Panc1 (cell line): Measurements from ENCODE around the gene FIS1. TPM values are rescaled to one million over a fixed set of nuclear protein-coding genes. Genes with fewer than 3 reads are reported as not detected.

Experiments used
- ATAC-seq: fragments of 200-7000 bp; cut with Tn5 transposase; 2 replicates; pipeline ENCODE4 v1.9.1; 2020; ENCODE audit warnings: mild to moderate bottlenecking, moderate library complexity
- BruUV-seq: library from RNA; stranded (reverse); fragments of 400-500 nt; replicated peaks from 2 replicates; lab custom pipeline; 2021; lab: Mats Ljungman, UMichigan
- CTCF ChIA-PET: fragments of 300-600 bp; sonication (Branson Sonifier 250); formaldehyde crosslinking; loops from one replicate; lab custom pipeline; 2022; ENCODE audit warnings: antibody characterized with exemption; lab: Charles Lee
- POLR2A ChIA-PET: fragments of 300-600 bp; sonication (Branson Sonifier 250); formaldehyde crosslinking; loops from one replicate; lab custom pipeline; 2022; ENCODE audit warnings: antibody characterized with exemption; lab: Charles Lee
- DNase-seq: peaks from one replicate; pipeline ENCODE4 v3.0.0-alpha.2; 2010; ENCODE audit warnings: low read depth, low spot score
- H3K27ac ChIP-seq: 2 replicates; pipeline ENCODE4 v1.5.1; 2011; ENCODE audit warnings: mild to moderate bottlenecking, low read length, inconsistent platforms
- H3K27me3 ChIP-seq: fragments of 200-500 bp; sonication (Bioruptor generic); 2 replicates; pipeline ENCODE4 v1.6.0; 2014; ENCODE audit warnings: low read length, inconsistent platforms; ENCODE audit not compliant: control insufficient read depth, insufficient read depth
- H3K36me3 ChIP-seq: fragments of 200-500 bp; sonication (Bioruptor generic); 2 replicates; pipeline ENCODE4 v1.5.1; 2014; ENCODE audit warnings: inconsistent platforms, mild to moderate bottlenecking, low read length, moderate library complexity; ENCODE audit not compliant: control insufficient read depth, insufficient read depth
- H3K4me1 ChIP-seq: 2 replicates; pipeline ENCODE4 v1.5.1; 2011; ENCODE audit warnings: inconsistent platforms, mild to moderate bottlenecking, low read length, moderate library complexity; ENCODE audit not compliant: control insufficient read depth, insufficient read depth
- H3K4me3 ChIP-seq, 2 experiments: 2 replicates each; pipeline ENCODE4 v1.5.1; 2011 to 2012; ENCODE audit warnings: low read depth in 2 of 2, low read length in 2 of 2, mild to moderate bottlenecking in 2 of 2, inconsistent platforms in 1 of 2, moderate library complexity in 1 of 2
- H3K9me3 ChIP-seq: fragments of 200-500 bp; sonication (Bioruptor generic); 2 replicates; pipeline ENCODE4 v1.5.1; 2014; ENCODE audit warnings: low read depth, mild to moderate bottlenecking, inconsistent platforms, low read length, moderate library complexity; ENCODE audit not compliant: control insufficient read depth, insufficient read depth
- POLR2AphosphoS5 ChIP-seq: IDR thresholded peaks from 2 replicates; pipeline ENCODE4 v1.6.1; 2012; ENCODE audit warnings: mild to moderate bottlenecking, low read depth, low read length, moderate library complexity
- SIN3A ChIP-seq: IDR thresholded peaks from 2 replicates; pipeline ENCODE4 v1.6.1; 2012; ENCODE audit warnings: low read depth, mild to moderate bottlenecking, low read length, moderate library complexity, borderline replicate concordance; ENCODE audit not compliant: insufficient read depth
- TCF7L2 ChIP-seq: IDR thresholded peaks from 2 replicates; pipeline ENCODE4 v1.6.1; 2011; ENCODE audit warnings: mild to moderate bottlenecking, low read depth, low read length, inconsistent platforms
- in situ Hi-C: cut with HindIII; loops from 2 replicates; pipeline ENCODE4 v1.10.0; 2016; ENCODE audit warnings: low sequenced_read_pairs, low pct_unique_long_range_greater_than_20kb
- intact Hi-C: fragments of 100-400 bp; cut with micrococcal nuclease; formaldehyde crosslinking; loops from one replicate; pipeline ENCODE4 v1.10.0; 2022; ENCODE audit not compliant: unreplicated experiment
- total RNA-seq: library from RNA; stranded (reverse); gene quantifications from one replicate; pipeline ENCODE4 v1.2.1, GENCODE V29; 2021; ENCODE audit not compliant: unreplicated experiment
- TF ChIP-seq, protein P1 (sequence below), 2 experiments: IDR thresholded peaks; 2 replicates each; pipeline ENCODE4 v1.6.1; 2011 to 2012; ENCODE audit warnings: low read depth in 2 of 2, control low read depth in 1 of 2, low read length in 1 of 2, mild to moderate bottlenecking in 1 of 2, moderate library complexity in 1 of 2; ENCODE audit not compliant: insufficient read depth in 1 of 2
- TF ChIP-seq, protein P2 (sequence below): fragments of 450-650 bp; IDR thresholded peaks from 2 replicates; pipeline ENCODE4 v1.5.1; 2017; ENCODE audit warnings: mild to moderate bottlenecking

The FIS1 gene
- total RNA-seq, 1 experiment from 2014 or later: 110 TPM

- intact Hi-C loops: no loop called here
- in situ Hi-C loops: no loop called here
- DNase-seq: no peak
- Histone ChIP-seq H3K9me3 (no peaks in the 10 kb centered on the region), H3K27ac (no peak overlapping the region), H3K36me3 (no peaks in the 10 kb centered on the region), H3K4me1 (peaks cover 6% of the 10 kb centered on the region; the same call in 1 of the 2 replicates), H3K4me3 (no peak overlapping the region), H3K27me3 (no peaks in the 10 kb centered on the region)
- TF ChIP-seq TCF7L2 (no peak), POLR2AphosphoS5 (no peak), SIN3A (no peak)
- TF ChIP-seq, protein P1, sequence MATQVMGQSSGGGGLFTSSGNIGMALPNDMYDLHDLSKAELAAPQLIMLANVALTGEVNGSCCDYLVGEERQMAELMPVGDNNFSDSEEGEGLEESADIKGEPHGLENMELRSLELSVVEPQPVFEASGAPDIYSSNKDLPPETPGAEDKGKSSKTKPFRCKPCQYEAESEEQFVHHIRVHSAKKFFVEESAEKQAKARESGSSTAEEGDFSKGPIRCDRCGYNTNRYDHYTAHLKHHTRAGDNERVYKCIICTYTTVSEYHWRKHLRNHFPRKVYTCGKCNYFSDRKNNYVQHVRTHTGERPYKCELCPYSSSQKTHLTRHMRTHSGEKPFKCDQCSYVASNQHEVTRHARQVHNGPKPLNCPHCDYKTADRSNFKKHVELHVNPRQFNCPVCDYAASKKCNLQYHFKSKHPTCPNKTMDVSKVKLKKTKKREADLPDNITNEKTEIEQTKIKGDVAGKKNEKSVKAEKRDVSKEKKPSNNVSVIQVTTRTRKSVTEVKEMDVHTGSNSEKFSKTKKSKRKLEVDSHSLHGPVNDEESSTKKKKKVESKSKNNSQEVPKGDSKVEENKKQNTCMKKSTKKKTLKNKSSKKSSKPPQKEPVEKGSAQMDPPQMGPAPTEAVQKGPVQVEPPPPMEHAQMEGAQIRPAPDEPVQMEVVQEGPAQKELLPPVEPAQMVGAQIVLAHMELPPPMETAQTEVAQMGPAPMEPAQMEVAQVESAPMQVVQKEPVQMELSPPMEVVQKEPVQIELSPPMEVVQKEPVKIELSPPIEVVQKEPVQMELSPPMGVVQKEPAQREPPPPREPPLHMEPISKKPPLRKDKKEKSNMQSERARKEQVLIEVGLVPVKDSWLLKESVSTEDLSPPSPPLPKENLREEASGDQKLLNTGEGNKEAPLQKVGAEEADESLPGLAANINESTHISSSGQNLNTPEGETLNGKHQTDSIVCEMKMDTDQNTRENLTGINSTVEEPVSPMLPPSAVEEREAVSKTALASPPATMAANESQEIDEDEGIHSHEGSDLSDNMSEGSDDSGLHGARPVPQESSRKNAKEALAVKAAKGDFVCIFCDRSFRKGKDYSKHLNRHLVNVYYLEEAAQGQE (IDR thresholded peaks at IDR 0.05; ENCODE audit: insufficient read depth in 1 of 2, low read depth in 2 of 2, low read length in 1 of 2): no peak
- TF ChIP-seq, protein P2, sequence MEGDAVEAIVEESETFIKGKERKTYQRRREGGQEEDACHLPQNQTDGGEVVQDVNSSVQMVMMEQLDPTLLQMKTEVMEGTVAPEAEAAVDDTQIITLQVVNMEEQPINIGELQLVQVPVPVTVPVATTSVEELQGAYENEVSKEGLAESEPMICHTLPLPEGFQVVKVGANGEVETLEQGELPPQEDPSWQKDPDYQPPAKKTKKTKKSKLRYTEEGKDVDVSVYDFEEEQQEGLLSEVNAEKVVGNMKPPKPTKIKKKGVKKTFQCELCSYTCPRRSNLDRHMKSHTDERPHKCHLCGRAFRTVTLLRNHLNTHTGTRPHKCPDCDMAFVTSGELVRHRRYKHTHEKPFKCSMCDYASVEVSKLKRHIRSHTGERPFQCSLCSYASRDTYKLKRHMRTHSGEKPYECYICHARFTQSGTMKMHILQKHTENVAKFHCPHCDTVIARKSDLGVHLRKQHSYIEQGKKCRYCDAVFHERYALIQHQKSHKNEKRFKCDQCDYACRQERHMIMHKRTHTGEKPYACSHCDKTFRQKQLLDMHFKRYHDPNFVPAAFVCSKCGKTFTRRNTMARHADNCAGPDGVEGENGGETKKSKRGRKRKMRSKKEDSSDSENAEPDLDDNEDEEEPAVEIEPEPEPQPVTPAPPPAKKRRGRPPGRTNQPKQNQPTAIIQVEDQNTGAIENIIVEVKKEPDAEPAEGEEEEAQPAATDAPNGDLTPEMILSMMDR: no peak
- no TSS peak for BruUV-seq
- CTCF ChIA-PET: no interaction called here
- POLR2A ChIA-PET: no interaction called here
- no peak for ATAC-seq
Observed at GRCh38 chr7:101235050-101235449, 9.8 kb downstream of the FIS1 start.

GRCh38 chr7:101234636-101235035 is 10.2 kb downstream of the FIS1 start:
- ChIA-PET CTCF (no interaction called here), POLR2A (no interaction called here)
- Histone ChIP-seq H3K4me3 (no peak overlapping the region), H3K36me3 (no peaks in the 10 kb centered on the region), H3K4me1 (peaks cover 6% of the 10 kb centered on the region; the same call in 1 of the 2 replicates), H3K27ac (no peak overlapping the region), H3K9me3 (no peaks in the 10 kb centered on the region), H3K27me3 (no peaks in the 10 kb centered on the region)
- ATAC-seq: no peak
- intact Hi-C loops (no loop called here), in situ Hi-C loops (no loop called here)
- no TSS peak for BruUV-seq
- no peak for DNase-seq
- TF ChIP-seq POLR2AphosphoS5 (no peak), SIN3A (no peak), TCF7L2 (no peak)
- TF ChIP-seq, protein P1 (IDR thresholded peaks at IDR 0.05; ENCODE audit: insufficient read depth in 1 of 2, low read depth in 2 of 2, low read length in 1 of 2): no peak
- TF ChIP-seq, protein P2: no peak
